Measurements from ENCODE around the gene PEA15. TPM values are rescaled to one million over a fixed set of nuclear protein-coding genes. Genes with fewer than 3 reads are reported as not detected.
A peak's percentile ranks its signal among the peaks of the same experiment; 100 is the strongest.

PEA15 gene
- 100 to 1,000 TPM in 2 of 4 donors, 10 to 100 TPM in 2; 86.1 to 130 (median 108) TPM for polyA plus RNA-seq (ENCODE audit: insufficient read length in 4 of 4)

GRCh38 chr1:160205242-160206035 is at the start of gene PEA15:
TSS of gene PEA15 (plus strand) at chr1:160205384. CDS start at chr1:160211545, 6,161 bp downstream.
- DNase-seq (ENCODE audit: low read depth in 4 of 4, low spot score in 2 of 4), result peak in 2 of 4 donors; percentile 29 to 51

DNA sequence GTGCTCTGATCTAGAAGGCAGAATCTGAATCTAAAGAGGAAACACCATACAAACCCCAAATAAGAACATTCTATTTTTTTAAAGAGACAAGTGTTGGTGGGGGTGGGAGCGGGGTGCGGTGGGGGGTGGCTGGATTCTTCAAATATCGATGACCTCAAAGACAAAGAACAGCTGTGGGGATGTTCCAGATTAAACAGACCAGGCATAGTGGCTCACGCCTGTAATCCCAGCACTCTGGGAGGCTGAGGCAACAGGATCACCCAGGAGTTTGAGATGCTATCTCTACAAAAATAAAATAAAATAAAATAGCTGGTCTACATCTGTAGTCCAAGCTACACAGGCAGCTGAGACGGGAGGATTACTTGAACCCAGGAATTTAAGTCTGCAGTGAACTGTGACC is 48.8 kb upstream of the PEA15 start:
- no peak for DNase-seq (ENCODE audit: low read depth in 4 of 4, low spot score in 2 of 4)

GRCh38 chr1:160157174-160157573 is 48.0 kb upstream of the PEA15 start:
- no peak for DNase-seq (ENCODE audit: low read depth in 4 of 4, low spot score in 2 of 4)

DNA sequence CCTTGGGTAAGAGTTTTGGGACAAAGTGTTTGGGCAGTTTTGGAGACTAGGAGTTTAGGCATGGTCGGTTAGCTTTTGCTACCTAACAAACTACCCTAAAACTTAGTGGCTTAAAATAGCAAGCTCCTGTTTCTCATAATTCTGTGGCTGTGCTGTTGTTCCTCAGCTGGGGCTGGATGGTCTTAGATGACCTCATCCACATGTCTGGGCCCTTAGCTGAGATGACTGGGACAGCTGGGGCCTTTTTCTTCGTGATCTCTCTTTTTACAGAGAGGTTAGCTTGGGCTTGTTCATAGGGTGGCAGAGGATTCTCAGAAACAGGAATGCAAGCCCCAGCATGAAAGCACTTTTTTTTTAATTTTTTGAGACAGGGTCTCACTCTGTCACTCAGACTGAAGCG is 47.2 kb upstream of the PEA15 start:
- no peak for DNase-seq (ENCODE audit: low read depth in 4 of 4, low spot score in 2 of 4)

DNA sequence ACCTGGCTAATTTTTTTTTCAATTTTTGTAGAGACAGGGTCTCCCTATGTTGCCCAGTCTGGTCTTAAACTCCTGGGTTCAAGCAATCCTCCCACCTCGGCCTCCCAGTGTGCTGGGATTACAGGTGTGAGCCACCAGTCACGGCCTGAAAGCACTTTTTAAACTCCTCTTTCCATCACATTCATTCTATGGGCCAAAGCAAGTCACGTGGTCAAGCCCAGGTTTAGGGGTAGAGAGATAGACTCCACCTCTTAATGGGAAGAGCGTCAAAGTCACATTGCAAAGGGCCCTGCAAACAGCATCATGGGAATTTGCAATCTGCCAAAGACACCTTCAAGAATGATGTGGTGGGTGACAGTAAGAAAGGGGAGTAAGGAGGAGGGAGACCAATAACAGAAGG is 46.6 kb upstream of the PEA15 start:
- no peak for DNase-seq (ENCODE audit: low read depth in 4 of 4, low spot score in 2 of 4)

GRCh38 chr1:160159846-160160245 is 45.3 kb upstream of the PEA15 start:
- no peak for DNase-seq (ENCODE audit: low read depth in 4 of 4, low spot score in 2 of 4)

- DNase-seq (ENCODE audit: low read depth in 4 of 4, low spot score in 2 of 4), result no peak
Observed at GRCh38 chr1:160161965-160162705, 43.0 kb upstream of the PEA15 start.

GRCh38 chr1:160162931-160163330 is 42.3 kb upstream of the PEA15 start:
- no peak for DNase-seq (ENCODE audit: low read depth in 4 of 4, low spot score in 2 of 4)

- DNase-seq (ENCODE audit: low read depth in 4 of 4, low spot score in 2 of 4), result no peak
Observed at GRCh38 chr1:160163615-160164014, 41.6 kb upstream of the PEA15 start.

- no peak for DNase-seq (ENCODE audit: low read depth in 4 of 4, low spot score in 2 of 4)
Observed at GRCh38 chr1:160164121-160164520, 41.1 kb upstream of the PEA15 start.

- DNase-seq (ENCODE audit: low read depth in 4 of 4, low spot score in 2 of 4), result no peak
Observed at GRCh38 chr1:160166166-160166868, 38.9 kb upstream of the PEA15 start.

DNA sequence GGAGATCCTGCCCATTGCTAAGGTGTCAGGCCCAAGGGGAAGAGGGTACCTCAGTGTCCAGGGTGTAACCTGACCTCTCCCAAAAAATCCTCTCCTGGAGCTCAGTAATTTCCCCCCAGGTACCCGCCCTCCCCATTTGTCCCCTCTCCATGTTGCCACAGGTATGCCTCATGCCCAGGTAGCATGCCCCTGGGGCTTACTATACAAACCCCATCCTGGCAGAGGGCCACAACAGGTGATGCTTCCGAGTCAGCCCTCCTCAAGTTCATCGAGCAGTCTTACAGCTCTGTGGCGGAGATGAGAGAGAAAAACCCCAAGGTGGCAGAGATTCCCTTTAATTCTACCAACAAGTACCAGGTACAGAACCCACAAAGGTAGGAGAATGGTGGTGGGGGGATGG is 38.1 kb upstream of the PEA15 start:
- no peak for DNase-seq (ENCODE audit: low read depth in 4 of 4, low spot score in 2 of 4)

DNA sequence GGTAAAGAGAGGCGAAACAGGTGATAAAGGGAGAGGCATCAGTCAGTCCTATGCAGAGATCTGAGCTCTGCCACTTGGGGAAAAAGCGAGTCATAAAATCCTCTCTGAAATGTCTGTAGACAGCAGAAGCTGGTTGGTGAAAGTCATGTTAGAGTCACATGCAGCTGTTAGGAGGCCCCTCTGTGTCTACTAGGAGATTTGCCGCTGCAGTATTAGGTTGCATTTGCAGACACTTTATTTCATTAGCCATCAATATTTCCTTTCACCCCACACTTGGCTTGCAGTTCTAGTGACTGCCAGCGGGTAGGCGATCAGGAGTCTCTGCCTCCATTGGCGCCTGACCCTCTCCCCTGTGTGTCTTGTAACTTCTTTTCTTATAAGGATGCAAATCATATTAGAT is 37.6 kb upstream of the PEA15 start:
- DNase-seq (ENCODE audit: low read depth in 4 of 4, low spot score in 2 of 4), result no peak

DNA sequence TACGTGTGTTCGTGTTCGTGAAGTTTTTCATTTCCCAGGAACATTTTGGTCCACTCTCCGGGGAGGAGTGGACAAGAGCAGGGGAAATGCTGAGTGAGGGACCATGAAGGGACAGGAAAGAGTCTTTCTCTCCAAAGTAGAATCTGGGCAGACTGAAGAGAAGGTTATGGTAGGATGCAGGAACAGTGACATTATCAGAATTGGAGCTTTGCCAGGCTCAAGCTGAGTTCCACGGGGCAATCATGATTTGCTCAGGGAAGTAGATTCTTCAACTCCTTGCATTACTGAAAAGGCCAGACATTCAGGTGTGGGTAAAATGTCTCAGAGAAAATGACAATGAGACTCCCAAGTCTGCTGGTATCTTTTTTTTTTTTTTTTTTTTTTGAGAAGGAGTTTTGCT is 37.2 kb upstream of the PEA15 start:
- no peak for DNase-seq (ENCODE audit: low read depth in 4 of 4, low spot score in 2 of 4)

DNA sequence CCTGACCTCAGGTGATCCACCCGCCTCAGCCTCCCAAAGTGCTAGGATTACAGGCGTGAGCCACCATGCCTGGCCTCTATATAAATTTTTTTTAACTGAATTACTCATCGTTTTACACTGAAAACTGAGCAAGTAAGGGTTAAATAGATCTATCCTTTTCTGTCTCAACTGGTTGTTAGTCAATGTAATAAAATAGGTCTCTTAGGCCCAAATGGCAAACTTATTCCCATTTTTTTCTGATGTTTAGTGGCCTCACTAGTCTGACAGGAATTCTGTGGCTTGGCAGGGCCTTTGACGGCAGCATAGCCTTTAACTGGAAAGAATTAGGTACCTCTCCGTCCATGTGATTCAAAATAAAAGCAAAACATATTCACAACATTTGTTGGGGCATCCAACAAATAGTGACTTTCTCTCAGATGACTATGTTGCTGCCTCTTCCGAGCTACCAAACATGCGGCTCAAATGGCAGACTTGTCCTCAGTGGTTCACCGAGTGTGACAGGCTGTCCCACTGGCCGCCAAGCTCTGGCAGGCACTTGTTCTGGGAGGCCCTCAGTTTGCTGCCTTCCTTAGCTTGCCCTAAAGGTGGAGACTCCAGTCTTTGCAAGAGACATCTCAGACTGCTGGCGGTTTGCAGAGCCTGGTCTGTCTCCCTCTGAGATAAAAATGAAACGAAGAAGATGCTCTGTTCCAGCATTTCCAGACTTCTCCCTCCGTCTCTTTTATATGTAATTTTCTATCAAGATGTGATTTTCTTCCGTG is 36.4 kb upstream of the PEA15 start:
- no peak for DNase-seq (ENCODE audit: low read depth in 4 of 4, low spot score in 2 of 4)

DNA sequence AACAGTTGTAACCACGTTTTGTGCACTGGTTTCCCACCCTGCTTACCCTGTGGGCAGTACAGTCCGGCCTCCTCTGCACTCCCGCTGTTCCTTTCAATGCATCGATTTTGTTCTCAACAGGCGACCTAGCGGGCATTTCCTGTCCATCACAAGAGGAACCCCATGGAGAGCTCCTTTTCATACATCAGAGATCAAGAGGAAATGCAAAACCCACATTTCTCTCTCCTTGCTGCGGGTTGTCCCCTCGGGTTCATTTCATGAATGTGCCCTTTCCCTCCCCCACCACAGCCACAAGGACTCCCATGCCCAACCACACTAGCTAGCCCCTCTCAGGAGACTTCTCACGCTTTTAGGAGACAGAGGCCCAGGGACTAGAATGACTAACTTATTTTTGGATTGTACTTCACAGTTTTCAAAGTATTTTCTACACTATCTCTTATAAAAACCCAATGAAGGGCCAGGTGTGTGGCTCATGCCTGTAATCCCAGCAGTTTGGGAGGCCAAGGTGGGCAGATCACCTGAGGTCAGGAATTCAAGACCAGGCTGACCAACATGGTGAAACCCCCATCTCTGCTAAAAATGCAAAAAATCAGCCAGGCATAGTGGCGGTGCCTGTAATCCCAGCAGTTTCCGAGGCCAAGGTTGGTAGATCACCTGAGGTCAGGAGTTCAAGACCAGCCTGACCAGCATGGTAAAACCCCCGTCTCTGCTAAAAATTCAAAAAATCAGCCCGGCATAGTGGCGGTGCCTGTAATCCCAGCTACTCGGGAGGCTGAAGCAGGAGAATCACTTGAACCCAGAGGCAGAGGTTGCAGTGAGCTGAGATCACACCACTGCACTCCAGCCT is 35.4 kb upstream of the PEA15 start:
- DNase-seq (ENCODE audit: low read depth in 4 of 4, low spot score in 2 of 4), result peak in 1 of 4 donors; percentile 15

DNA sequence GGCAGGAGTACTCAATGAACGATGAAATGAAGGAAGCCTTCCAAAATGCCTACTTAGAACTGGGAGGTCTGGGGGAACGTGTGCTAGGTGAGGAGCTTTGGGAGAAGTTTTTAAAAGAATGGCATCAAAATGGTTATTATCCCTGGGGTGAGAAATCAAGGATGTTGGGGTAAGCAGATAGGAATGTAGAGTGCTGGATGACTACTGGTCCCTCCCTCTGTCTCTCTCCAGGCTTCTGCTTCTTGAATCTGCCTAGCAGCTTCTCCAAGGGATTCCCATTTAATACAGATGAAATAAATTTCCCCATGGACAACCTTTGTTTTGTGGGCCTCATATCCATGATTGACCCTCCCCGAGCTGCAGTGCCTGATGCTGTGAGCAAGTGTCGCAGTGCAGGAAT is 33.8 kb upstream of the PEA15 start:
- no peak for DNase-seq (ENCODE audit: low read depth in 4 of 4, low spot score in 2 of 4)

- no peak for DNase-seq (ENCODE audit: low read depth in 4 of 4, low spot score in 2 of 4)
Observed at GRCh38 chr1:160171980-160172379, 33.2 kb upstream of the PEA15 start.

- DNase-seq (ENCODE audit: low read depth in 4 of 4, low spot score in 2 of 4), result no peak
Observed at GRCh38 chr1:160177231-160177630, 28.0 kb upstream of the PEA15 start.

- no peak for DNase-seq (ENCODE audit: low read depth in 4 of 4, low spot score in 2 of 4)
Observed at GRCh38 chr1:160177667-160178066, 27.5 kb upstream of the PEA15 start.

Data from left renal cortex interstitium (tissue), 4 donors.